Stimulated activated CD8-positive, alpha-beta memory T cell treated with anti-CD3 and anti-CD28 coated beads, Interleukin-15, amount 100 ng/mL, for 48 hours (primary cell): ENCODE results near the gene GGPS1.
"Not testable (repeated sequence)": the region's sequence is repeated elsewhere in the genome, so short reads cannot be mapped to it uniquely, and the experiment has no call there.

Experiments
- DNase-seq, 2 donors: peaks; one replicate each; pipeline ENCODE4 v3.0.0-alpha.2; 2020; ENCODE audit warnings: low read depth in 2 of 2

The GGPS1 gene

GRCh38 chr1:235328271-235329138 is at the start of gene GGPS1:
Gene GGPS1, plus strand, starts transcription at chr1:235328570. Its CDS starts 6,695 bp downstream, at chr1:235335265.
- DNase-seq, result peak; percentile 95 to 96

GRCh38 chr1:235278915-235279292 is 49.5 kb upstream of the GGPS1 start:
- no peak for DNase-seq

GRCh38 chr1:235279694-235280093 is 48.7 kb upstream of the GGPS1 start:
- DNase-seq, result no peak

- no peak for DNase-seq
These were observed 47.9 kb upstream of the GGPS1 start for GRCh38 chr1:235280467-235280866.

- DNase-seq, result not testable (repeated sequence)
These were observed 44.7 kb upstream of the GGPS1 start for GRCh38 chr1:235283636-235284035.

- DNase-seq, result no peak
These were observed 44.1 kb upstream of the GGPS1 start for GRCh38 chr1:235284231-235284769.

- DNase-seq, result no peak
These were observed 41.7 kb upstream of the GGPS1 start for GRCh38 chr1:235286667-235287066.

GRCh38 chr1:235287208-235287882 is 41.0 kb upstream of the GGPS1 start:
- DNase-seq, result no peak

- DNase-seq, result no peak
These were observed 38.3 kb upstream of the GGPS1 start for GRCh38 chr1:235289859-235290739.

GRCh38 chr1:235290740-235291502 is 37.4 kb upstream of the GGPS1 start:
- no peak for DNase-seq

- DNase-seq, result no peak
These were observed 36.7 kb upstream of the GGPS1 start for GRCh38 chr1:235291599-235292091.

- DNase-seq, result no peak
These were observed 35.6 kb upstream of the GGPS1 start for GRCh38 chr1:235292790-235293189.

- no peak for DNase-seq
These were observed 34.9 kb upstream of the GGPS1 start for GRCh38 chr1:235293322-235293942.

- no peak for DNase-seq
These were observed 32.4 kb upstream of the GGPS1 start for GRCh38 chr1:235295902-235296350.

GRCh38 chr1:235296729-235297128 is 31.6 kb upstream of the GGPS1 start:
- DNase-seq, result no peak

- DNase-seq, result no peak
These were observed 30.8 kb upstream of the GGPS1 start for GRCh38 chr1:235297579-235297978.

- no peak for DNase-seq
These were observed 29.6 kb upstream of the GGPS1 start for GRCh38 chr1:235298758-235299157.

- DNase-seq, result no peak
These were observed 29.1 kb upstream of the GGPS1 start for GRCh38 chr1:235299169-235299858.

- no peak for DNase-seq
These were observed 26.2 kb upstream of the GGPS1 start for GRCh38 chr1:235302143-235302542.
